Frontal cortex (tissue), 4 donors: ENCODE results near the gene CTDSP2. TPM values are rescaled to one million over a fixed set of nuclear protein-coding genes. Genes with fewer than 3 reads are reported as not detected.
"Not testable (repeated sequence)": the region's sequence is repeated elsewhere in the genome, so short reads cannot be mapped to it uniquely, and the experiment has no call there.

Source experiments
- DNase-seq, 2 donors: peaks; one replicate each; pipeline ENCODE4 v3.0.0; 2012; ENCODE audit warnings: low spot score in 2 of 2
- FAIRE-seq: peaks from 2 replicates; lab custom pipeline; 2012; peaks lifted over from hg19 to GRCh38; lab: Jason Lieb, UNC
- total RNA-seq: library from RNA; depleted of rRNA; stranded (reverse); fragments of >200 nt; gene quantifications from one replicate; pipeline ENCODE4 v1.2.3, GENCODE V29; 2014
- donor health status: control.
- donor health status: control.
- donor health status: control.

Gene CTDSP2
- total RNA-seq, 1 donor from 2014 or later: 14.7 TPM

DNA sequence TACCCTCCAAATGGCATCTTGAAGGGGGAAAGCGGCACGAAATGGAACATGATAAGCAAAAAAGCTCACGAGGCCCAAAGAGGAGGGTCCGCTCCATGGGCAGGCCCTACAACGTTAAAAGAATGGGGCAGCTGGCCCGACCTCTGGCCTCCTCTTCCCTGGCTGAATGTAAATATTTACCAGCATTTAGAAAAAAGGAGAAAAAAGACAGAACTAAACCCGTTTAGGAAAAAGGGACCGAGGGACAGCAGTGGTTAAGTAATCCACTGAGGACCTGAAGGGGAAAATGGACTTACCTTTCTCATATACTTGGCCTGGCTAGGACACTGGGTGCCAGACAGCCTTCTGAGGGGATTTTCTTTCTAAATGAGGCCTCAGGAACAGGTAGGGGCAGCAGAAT lies 26.4 kb downstream of the CTDSP2 start:
- not testable (repeated sequence) for FAIRE-seq, DNase-seq

GRCh38 chr12:57817990-57818331 lies 28.6 kb downstream of the CTDSP2 start:
- not testable (repeated sequence) for FAIRE-seq

GRCh38 chr12:57817261-57817989 lies 29.1 kb downstream of the CTDSP2 start:
- FAIRE-seq (no peak), DNase-seq (no peak)

More at GRCh38 chr12:57817990-57818331, 28.6 kb downstream of the CTDSP2 start:
- DNase-seq: not testable (repeated sequence)

DNA sequence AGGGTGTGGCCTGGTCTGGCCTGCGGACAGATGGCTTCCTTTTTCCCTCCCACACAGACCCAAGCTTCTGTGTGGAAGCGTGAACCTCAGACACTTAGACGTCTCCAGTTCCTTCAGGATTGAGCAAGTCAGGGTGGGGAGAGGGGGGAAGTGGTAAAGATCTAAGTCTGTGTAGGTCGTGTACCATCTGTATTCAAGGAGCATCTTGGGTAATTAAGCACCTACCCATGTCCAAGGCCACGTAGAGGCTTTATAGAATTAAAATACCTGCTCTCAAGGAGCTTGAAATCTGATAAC lies 29.7 kb downstream of the CTDSP2 start:
- FAIRE-seq: no peak
- no peak for DNase-seq

DNA sequence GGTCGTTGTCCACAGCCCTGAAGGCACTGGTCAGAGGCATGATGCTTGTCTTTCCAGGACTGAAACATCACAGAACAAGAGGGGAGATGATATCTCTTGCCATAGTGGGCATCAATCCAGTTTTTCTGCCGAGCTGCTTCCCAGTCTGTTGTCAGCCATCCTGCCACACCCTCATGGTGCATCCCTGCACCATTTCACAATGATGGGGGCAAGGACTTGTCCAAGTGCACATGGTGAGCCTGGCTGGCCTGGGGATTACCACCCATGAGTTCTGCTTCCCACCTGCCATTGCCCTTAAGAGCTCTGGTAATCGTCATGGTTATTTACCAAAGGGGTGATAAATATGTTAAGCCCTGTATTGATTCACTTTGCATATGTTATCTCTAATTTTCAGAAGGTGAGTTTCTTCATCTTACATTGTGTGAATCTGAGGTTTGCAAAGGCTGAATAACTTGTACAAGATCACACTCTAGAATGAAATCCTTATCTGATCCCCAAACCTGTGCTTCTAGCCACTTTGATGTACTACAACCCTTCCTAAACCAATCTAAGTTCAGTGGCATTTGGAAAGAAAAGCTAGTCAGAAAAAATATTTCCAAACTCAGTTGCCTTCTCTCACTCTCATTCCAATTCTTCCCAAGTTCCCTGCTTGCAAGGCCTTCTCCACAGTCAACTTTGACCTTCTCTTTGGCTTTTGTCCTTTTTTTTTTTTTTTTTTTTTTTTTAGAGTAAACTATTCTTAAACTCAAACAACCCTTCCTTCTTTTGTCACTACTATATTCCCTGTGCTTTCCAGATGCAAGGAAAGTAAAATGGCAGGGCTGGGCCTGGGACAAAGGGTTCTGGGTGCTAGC lies 30.3 kb downstream of the CTDSP2 start:
- DNase-seq (no peak), FAIRE-seq (no peak)

DNA sequence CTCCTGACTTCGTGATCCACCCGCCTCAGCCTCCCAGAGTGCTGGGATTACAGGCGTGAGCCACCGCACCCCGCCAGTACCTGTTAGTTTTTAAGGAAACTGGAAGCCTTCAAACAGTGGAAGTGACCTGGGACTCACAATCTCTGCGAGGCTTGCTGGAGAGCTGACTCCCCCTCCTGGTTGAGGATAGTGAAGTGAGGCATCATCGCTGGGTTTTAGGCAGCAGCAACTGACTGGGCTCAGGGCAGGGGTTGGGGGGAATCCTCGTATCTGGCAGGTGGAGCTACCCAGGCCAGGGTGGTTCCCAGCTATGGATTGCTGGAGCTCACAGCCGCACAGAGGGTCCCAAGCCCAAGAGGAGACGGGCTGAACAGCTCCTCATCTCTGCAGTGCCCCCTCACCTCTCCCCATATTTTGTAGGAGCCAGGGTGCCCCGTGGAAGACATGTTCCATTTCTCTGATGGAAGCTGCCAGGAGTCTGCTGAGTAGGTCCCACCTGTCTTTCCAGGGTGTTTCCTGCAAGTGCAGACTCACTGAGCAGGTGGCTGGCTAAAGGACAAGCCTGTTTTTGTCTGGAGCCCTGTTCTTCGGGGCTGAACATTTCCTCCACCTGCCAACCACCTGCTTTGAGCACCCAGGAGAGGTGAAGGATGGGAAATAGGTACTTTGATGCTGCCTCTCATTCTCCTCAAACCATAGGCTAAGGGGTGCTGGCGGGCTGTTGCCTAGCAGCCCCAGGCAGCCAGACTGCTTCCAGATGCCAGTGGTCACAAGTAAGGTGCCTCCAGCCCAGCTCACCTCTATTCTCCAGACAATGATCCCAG lies 31.1 kb downstream of the CTDSP2 start:
- FAIRE-seq (no peak), DNase-seq (no peak)

DNA sequence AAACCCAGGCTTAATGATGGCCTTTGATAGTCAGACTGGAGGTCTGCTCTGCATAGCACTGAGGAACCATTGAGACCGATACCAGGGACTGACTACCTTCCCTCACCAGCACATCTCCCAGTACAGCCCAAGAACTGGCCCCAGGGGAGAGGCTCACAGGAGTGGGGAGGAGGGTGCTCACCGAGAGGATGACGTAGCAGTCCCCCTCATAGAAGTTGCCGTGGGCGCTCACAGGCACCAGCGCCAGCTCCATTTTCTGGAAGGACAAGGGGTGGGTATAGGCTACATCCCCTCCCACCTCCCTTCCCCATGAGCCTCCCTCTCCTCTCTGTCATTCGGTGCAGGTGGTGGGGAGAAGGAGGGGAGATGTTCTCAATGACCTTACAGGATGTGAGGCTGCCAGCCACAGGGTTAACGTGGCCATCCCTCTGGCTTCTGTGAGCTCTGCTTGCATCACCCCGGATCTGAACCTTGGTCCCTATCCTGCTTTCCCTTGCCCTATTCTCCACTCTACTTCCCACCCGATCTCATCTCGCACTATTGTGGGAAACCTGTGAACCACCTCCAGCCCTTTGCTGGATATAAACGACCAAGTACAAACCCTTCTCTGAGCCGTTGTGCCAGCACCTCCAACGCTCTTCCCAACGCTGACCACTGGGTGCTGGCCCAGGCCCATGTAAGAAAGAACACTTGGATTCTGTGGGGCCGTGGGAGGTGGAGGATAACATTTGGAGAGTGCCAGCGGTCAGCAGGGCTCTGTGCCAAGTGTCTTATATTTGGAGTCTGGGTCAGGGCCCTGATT lies 32.4 kb downstream of the CTDSP2 start:
- DNase-seq: no peak
- FAIRE-seq: no peak

DNA sequence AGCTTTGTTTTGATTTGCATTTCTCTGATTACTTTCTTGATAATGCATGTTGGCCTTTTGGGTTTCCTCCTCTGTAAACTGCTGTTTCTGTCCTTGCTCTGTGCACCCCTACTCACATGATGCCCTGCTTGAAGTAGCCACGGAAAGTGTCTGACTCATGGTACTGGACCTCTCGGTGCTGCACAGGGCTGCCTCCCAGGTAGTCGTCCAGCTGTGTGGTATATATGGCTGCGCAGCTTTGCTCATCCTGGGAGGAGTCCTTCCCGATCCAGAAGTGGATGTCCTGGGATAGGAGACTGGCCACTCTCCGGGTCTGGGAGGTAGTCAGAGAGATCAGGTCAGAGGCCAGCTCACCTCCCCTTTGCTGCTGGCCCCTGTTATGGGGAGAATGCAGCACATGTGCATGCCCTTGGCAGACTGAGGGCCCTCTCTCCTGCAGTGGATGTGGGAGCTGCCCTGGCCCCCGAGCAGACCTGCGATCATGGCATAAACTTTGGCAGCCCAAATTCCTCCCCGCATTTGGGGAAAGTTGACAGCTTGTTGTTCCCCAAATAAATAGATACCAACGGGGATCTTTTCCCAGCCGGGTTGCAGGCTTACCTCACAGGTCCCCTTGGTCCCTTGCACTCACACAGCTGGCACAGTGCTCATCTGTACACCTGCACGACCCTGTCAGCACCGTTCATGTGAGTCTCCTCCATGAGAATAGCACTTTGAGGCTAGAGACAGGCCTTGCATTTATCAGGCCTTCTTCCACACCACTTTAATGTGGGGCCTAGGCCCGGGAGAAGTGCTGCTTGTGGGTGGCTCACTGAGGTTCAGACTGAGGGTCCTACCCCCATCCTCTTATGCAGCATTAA lies 33.2 kb downstream of the CTDSP2 start:
- no peak for DNase-seq
- FAIRE-seq: no peak

GRCh38 chr12:57811028-57811755 lies 35.3 kb downstream of the CTDSP2 start:
- DNase-seq: no peak
- no peak for FAIRE-seq

- FAIRE-seq (no peak), DNase-seq (no peak)
Observed at GRCh38 chr12:57810450-57810849, 36.1 kb downstream of the CTDSP2 start.

- DNase-seq (no peak), FAIRE-seq (no peak)
Observed at GRCh38 chr12:57809425-57809824, 37.1 kb downstream of the CTDSP2 start.

- FAIRE-seq (no peak), DNase-seq (no peak)
Observed at GRCh38 chr12:57808351-57808750, 38.2 kb downstream of the CTDSP2 start.

DNA sequence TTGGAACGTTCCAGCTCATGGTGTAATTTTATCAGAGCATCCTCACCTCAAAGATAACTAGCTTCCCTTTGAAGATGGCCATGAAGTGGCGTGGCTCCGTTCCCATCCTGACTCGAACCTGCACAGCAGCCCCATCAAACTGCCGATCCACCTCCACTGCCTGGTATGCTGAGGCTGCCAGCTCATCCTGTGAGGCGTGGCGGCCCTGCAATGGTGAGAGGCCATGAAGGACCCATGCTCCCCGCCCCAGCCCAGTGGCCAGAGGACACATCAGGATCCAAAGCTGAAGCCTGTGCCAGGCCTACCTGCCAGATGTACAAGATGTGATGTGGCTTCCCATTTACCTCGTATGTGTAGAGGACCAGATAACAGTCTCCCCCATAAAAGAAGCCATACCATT lies 39.2 kb downstream of the CTDSP2 start:
- no peak for FAIRE-seq
- DNase-seq: no peak

GRCh38 chr12:57806677-57807076 lies 39.9 kb downstream of the CTDSP2 start:
- FAIRE-seq: no peak
- DNase-seq: no peak

GRCh38 chr12:57803319-57803893 lies 43.1 kb downstream of the CTDSP2 start:
- peak in 1 of 2 donors; percentile 47 for DNase-seq
- FAIRE-seq: no peak

- no peak for DNase-seq
Observed at GRCh38 chr12:57802607-57803006, 43.9 kb downstream of the CTDSP2 start.

GRCh38 chr12:57800965-57801364 lies 45.6 kb downstream of the CTDSP2 start:
- no peak for DNase-seq
- FAIRE-seq: no peak

More at GRCh38 chr12:57802607-57803006, 43.9 kb downstream of the CTDSP2 start:
- no peak for FAIRE-seq

GRCh38 chr12:57797933-57798332 lies 48.6 kb downstream of the CTDSP2 start:
- DNase-seq (no peak), FAIRE-seq (no peak)
